Lower leg skin (tissue), 4 donors: Measurements from ENCODE around the gene HELQ. TPM values are rescaled to one million over a fixed set of nuclear protein-coding genes. Genes with fewer than 3 reads are reported as not detected.

ENCODE experiments used
- DNase-seq, 2 donors: peaks; one replicate each; pipeline ENCODE4 v3.0.0-alpha.2; 2019; ENCODE audit warnings: low spot score in 2 of 2
- H3K4me3 ChIP-seq: fragments of 200-600 bp; sonication (generic); 2 replicates; pipeline ENCODE4 v1.5.1; 2017; ENCODE audit warnings: mild to moderate bottlenecking, low read depth; ENCODE audit not compliant: poor library complexity, severe bottlenecking
- CTCF ChIP-seq, 3 donors: fragments of 450-650 bp; IDR thresholded peaks; one replicate each; pipeline ENCODE4 v1.5.1; 2016; ENCODE audit warnings: antibody characterized with exemption in 3 of 3, mild to moderate bottlenecking in 3 of 3, moderate library complexity in 2 of 3
- POLR2A ChIP-seq, 2 donors: fragments of 450-650 bp; IDR thresholded peaks; one replicate each; pipeline ENCODE4 v1.6.1; 2016 to 2017; ENCODE audit warnings: antibody characterized with exemption in 2 of 2, mild to moderate bottlenecking in 1 of 2, moderate library complexity in 1 of 2
- WGBS, 2 donors: methylation state at CpG; one replicate each; pipeline ENCODE4 v1.1.5; 2018; 5-methylcytosine and 5-hydroxymethylcytosine counted together
- intact Hi-C: fragments of 100-400 bp; cut with DNase I; formaldehyde crosslinking; loops from one replicate; pipeline ENCODE4 v1.15.0; 2023; ENCODE audit warnings: low total_unique reads
- total RNA-seq, 4 donors: library from RNA; depleted of rRNA; stranded (reverse); fragments of >200 nt; gene quantifications; one replicate each; pipeline ENCODE4 v1.1.0, GENCODE V29; 2016

HELQ gene
- total RNA-seq, 4 donors from 2014 or later: 11.6 to 22.3 (median 13.6) TPM

- intact Hi-C loops: no loop called here
- H3K4me3 ChIP-seq: no peak overlapping the region
- 76 to 79% methylated on average over 9 of the region's 9 CpGs for WGBS, 2 donors
- TF ChIP-seq CTCF (IDR thresholded peaks at IDR 0.05) (no peak), POLR2A (IDR thresholded peaks at IDR 0.05) (no peak)
- DNase-seq: no peak
Observed at GRCh38 chr4:83362492-83363329, 92.9 kb downstream of the HELQ start.

DNA sequence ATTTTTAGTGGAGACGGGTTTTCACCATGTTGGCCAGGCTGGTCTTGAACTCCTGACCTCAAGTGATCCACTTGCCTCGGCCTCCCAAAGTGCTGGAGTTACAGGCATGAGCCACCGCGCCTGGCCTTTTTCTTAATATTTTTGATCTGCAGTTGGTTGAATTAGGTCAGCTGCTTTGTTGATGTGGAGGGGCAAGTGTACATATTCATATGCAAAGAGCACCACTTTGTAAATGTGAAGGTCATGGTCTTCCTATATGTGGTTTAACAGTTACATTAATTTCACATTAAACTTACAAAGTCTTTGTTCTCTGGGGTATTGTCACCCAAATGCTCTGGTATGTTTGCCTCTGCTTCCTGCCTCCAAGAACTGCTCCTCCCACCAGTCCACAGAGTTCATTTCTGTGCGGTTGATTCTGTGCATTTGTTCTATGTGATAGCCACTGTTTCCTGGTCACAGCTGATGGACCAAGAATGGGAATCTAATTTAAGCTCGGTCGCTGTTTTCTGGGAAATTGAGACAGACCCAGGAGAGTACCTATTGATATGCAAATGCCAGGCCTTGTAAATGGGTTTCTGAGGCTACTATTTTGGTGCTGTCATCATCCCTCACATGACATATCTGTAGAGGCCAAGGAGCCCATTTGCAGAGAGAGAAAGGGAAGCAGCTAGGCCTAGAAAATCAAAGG lies 94.1 kb downstream of the HELQ start:
- no peak for DNase-seq
- WGBS, 2 donors: 87 to 92% methylated on average over 7 of the region's 7 CpGs
- H3K4me3 ChIP-seq: no peak overlapping the region
- no peak for TF ChIP-seq POLR2A (IDR thresholded peaks at IDR 0.05)
- intact Hi-C loops: no loop called here

- intact Hi-C loops: no loop called here
- 88 to 92% methylated on average over 4 of the region's 4 CpGs for WGBS, 2 donors
- DNase-seq: no peak
- TF ChIP-seq POLR2A (IDR thresholded peaks at IDR 0.05) (no peak), CTCF (IDR thresholded peaks at IDR 0.05) (no peak)
- H3K4me3 ChIP-seq: no peak overlapping the region
Observed at GRCh38 chr4:83360018-83360417, 95.6 kb downstream of the HELQ start.

- DNase-seq: no peak
- intact Hi-C loops: no loop called here
- H3K4me3 ChIP-seq: no peak overlapping the region
- no peak for TF ChIP-seq POLR2A (IDR thresholded peaks at IDR 0.05)
- TF ChIP-seq CTCF (IDR thresholded peaks at IDR 0.05): no peak
- 69 to 75% methylated on average over 1 of the region's 1 CpG for WGBS, 2 donors
Observed at GRCh38 chr4:83358410-83358809, 97.2 kb downstream of the HELQ start.

Other genes with a start within 250 kb of the HELQ start
- gene COQ2, start 171.0 kb downstream of the HELQ start, total RNA-seq: 10 to 100 TPM in 3 of 4 donors, 1 to 10 TPM in 1; 9.7 to 20.1 (median 12.6) TPM
- gene HPSE, start 121.0 kb downstream of the HELQ start, total RNA-seq: 10 to 100 TPM in 1 of 4 donors, 1 to 10 TPM in 3; 7.6 to 12.5 (median 9.1) TPM
- 10 to 100 TPM in 3 of 4 donors, 1 to 10 TPM in 1; 6.9 to 20.1 (median 15.1) TPM for gene MRPS18C, start 235 bp upstream of the HELQ start, total RNA-seq
- gene ABRAXAS1, start 29.3 kb upstream of the HELQ start, total RNA-seq: 1 to 10 TPM; 5.4 to 7.7 (median 7.3) TPM
- gene GPAT3, start 80.3 kb upstream of the HELQ start, total RNA-seq: 1 to 10 TPM; 4.0 to 8.5 (median 6.4) TPM